Naive thymus-derived CD8-positive, alpha-beta T cell (primary cell): ENCODE measurements around the gene C12orf43. TPM values are rescaled to one million over a fixed set of nuclear protein-coding genes. Genes with fewer than 3 reads are reported as not detected.

Source experiments
- ATAC-seq, 2 donors: fragments of 150-1000 bp; cut with Tn5 transposase in 1 of 2; sonication (Bioruptor Pico), chemical (Tn5 transposase) in 1 of 2; 1 replicate in 1 of 2; 2 replicates in 1 of 2; pipeline ENCODE4 v1.10.0; 2021; ENCODE audit warnings: mild to moderate bottlenecking in 2 of 2, moderate library complexity in 2 of 2
- POLR2A ChIA-PET: fragments of 350-600 bp; sonication (Branson Sonifier 250); formaldehyde crosslinking; loops from one replicate; lab custom pipeline; 2021; ENCODE audit warnings: antibody characterized with exemption; lab: Charles Lee
- DNase-seq, 10 donors: peaks; one replicate each; pipeline versions ENCODE4 v3.0.0 to v3.0.0-alpha.2; 2020 to 2022
- H3K27ac Mint-ChIP-seq, 10 donors: one replicate each; pipeline ENCODE4 v1.8.0; 2020 to 2022; ENCODE audit warnings: mild to moderate bottlenecking in 10 of 10, mixed read lengths in 10 of 10, moderate library complexity in 4 of 10, inconsistent platforms in 1 of 10
- H3K27me3 Mint-ChIP-seq, 5 donors: one replicate each; pipeline ENCODE4 v1.8.0; 2021 to 2022; ENCODE audit warnings: mixed read lengths in 5 of 5
- H3K36me3 Mint-ChIP-seq, 3 donors: one replicate each; pipeline ENCODE4 v1.8.0; 2020 to 2022; ENCODE audit warnings: mixed read lengths in 3 of 3, mild to moderate bottlenecking in 2 of 3, inconsistent platforms in 1 of 3
- H3K4me1 Mint-ChIP-seq, 4 donors: one replicate each; pipeline ENCODE4 v1.8.0; 2021 to 2022; ENCODE audit warnings: mixed read lengths in 4 of 4
- H3K4me3 Mint-ChIP-seq, 10 donors: one replicate each; pipeline ENCODE4 v1.8.0; 2020 to 2022; ENCODE audit warnings: mild to moderate bottlenecking in 10 of 10, mixed read lengths in 10 of 10, moderate library complexity in 6 of 10, inconsistent platforms in 1 of 10
- H3K9me3 Mint-ChIP-seq, 9 donors: one replicate each; pipeline ENCODE4 v1.8.0; 2020 to 2022; ENCODE audit warnings: mixed read lengths in 9 of 9, mild to moderate bottlenecking in 3 of 9, inconsistent platforms in 1 of 9, moderate library complexity in 1 of 9
- polyA plus RNA-seq, 3 donors: library from polyadenylated mRNA; unstranded; fragments of 300-500 nt; fragmentation: Illumina TruSeq; gene quantifications; one replicate each; pipeline ENCODE4 v1.2.3, GENCODE V29; 2021
- total RNA-seq, 8 experiments: library from RNA in 2 of 8; stranded (reverse) in 2 of 8; gene quantifications; one replicate each; pipeline ENCODE4 v1.2.3 and lab custom pipeline; 2021 to 2026

C12orf43 gene
- total and polyA plus RNA-seq, 5 experiments from 2014 or later = 18.1 to 26.0 (median 23.4) TPM

DNA sequence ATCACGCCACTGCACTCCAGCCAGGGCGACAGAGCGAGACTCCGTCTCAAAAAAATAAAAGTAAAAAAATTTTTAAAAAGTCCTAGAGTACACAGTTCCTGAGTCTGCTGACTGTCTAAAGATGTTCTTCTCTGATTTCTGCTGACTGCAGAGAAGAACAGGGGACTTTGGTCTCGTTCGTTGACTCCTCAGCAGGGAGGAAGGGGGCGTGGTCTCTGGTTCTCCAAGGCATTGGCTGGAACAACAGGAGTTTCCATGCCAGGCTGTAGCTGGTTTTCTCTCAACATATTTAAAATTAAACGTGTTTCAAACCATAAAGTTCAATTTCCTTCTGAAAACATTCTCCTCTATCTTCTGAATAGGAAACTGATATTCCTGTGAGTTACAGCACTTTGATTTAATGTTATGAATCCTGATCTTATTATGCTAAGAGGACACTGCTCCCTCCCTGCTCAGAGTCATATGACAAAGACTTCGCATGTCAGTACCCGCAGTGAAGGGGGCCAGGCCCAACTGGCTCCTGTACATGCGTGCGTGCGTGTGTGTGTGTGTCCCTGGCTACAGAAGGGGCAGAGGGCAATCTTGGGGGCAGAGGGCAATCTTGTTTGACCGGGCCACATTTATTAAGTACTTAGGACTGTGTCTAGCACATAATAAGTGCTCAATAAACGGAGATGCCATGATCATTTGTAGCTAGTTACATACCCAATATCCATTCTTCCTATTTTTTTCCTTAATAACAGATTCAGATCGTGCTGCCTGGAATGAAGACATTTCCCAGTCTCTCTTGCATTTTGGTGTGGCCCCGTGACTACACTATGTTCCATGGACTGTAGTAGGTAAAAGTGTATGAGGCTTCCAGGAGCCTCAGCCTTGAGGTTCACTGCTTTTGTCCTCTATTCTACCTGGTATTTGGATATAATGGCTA, 54.4 kb downstream of the C12orf43 start:
- POLR2A ChIA-PET = no interaction called here
- H3K4me1 Mint-ChIP-seq = peaks cover 0 to 22% (median 18%) of the 10 kb centered on the region in 4 donors
- H3K9me3 Mint-ChIP-seq = no peaks in the 10 kb centered on the region
- DNase-seq (no peak), ATAC-seq (no peak)
- H3K27me3 Mint-ChIP-seq = no peaks in the 10 kb centered on the region
- H3K36me3 Mint-ChIP-seq = no peaks in the 10 kb centered on the region
- H3K27ac Mint-ChIP-seq = peak overlapping the region in 4 of 10 donors; percentile 2 to 80 (median 12)
- H3K4me3 Mint-ChIP-seq = no peak overlapping the region

DNA sequence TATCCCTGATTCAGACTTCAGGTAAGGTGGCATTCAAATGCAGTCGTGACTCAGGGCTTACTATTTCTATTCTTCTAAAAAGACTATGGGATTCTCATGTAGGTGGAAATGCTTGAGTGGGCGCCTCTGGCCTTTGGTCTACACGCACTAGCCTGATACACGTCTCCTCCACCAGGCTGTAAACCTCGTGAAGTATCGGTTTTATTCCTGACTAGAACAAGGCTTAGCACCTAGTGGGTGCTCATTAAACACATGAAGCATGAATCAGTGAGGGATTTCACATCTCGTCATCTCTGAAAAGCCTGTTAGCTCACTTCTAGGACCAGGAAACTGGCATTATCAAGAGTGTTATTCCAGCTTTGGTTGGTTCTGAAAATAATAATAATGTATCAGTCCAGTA, 55.6 kb downstream of the C12orf43 start:
- H3K27ac Mint-ChIP-seq = peak overlapping the region in 7 of 10 donors; percentile 22 to 92 (median 67)
- no peaks in the 10 kb centered on the region for H3K9me3 Mint-ChIP-seq
- H3K4me1 Mint-ChIP-seq = peaks cover 0 to 22% (median 18%) of the 10 kb centered on the region in 4 donors
- no peaks in the 10 kb centered on the region for H3K27me3 Mint-ChIP-seq
- H3K4me3 Mint-ChIP-seq = no peak overlapping the region
- no peaks in the 10 kb centered on the region for H3K36me3 Mint-ChIP-seq
- DNase-seq = no peak
- POLR2A ChIA-PET = interaction anchor here (0.6 kb wide), 1 partner anchor 287 kb away, joined by 3 read pairs; no protein-coding TSS in a partner anchor
- ATAC-seq = no peak

DNA sequence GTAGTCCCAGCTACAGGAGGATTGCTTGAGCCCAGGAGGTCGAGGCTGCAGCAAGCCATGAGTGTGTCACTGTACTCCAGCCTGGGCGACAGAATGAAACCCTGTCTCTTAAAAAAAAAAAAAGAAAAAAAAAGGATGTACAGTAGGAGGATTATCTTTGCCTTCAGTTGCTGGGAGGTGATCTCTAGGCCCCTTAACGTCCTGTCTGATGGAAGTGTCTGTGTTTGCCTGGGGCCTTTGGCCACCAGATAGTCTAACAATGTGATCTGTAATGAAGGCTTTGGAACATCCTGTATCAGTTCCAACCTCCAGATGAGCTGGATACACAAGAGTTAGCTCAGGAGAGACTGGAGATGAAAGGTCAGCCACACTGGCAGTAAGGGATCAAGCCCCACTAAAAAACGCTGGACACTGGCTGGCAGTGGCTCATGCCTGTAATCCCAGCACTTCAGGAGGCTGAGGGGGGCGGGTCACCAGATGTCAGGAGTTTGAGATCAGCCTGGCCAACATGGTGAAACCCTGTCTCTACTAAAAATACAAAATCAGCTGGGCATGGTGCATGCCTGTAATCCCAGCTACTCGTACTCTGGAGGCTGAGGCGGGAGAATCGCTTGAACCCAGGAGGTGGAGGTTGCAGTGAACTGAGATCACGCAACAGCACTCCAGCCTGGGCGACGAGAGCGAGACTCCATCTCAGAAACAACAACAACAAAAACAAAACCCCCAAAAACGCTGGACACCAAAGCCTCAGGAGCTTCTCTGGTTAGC, 57.0 kb downstream of the C12orf43 start:
- no peaks in the 10 kb centered on the region for H3K9me3 Mint-ChIP-seq
- DNase-seq (peak in 1 of 10 donors; percentile 2), ATAC-seq (peak; percentile 9)
- H3K27ac Mint-ChIP-seq = peak overlapping the region; percentile 72 to 93 (median 91)
- POLR2A ChIA-PET = interaction anchor here (0.5 to 0.6 kb wide), 2 partner anchors 9 to 881 kb away, joined by 3 to 4 read pairs; no protein-coding TSS in a partner anchor
- H3K4me3 Mint-ChIP-seq = peak overlapping the region in 9 of 10 donors; percentile 35 to 70 (median 56)
- no peaks in the 10 kb centered on the region for H3K27me3 Mint-ChIP-seq
- no peaks in the 10 kb centered on the region for H3K36me3 Mint-ChIP-seq
- H3K4me1 Mint-ChIP-seq = peaks cover 0 to 22% (median 18%) of the 10 kb centered on the region in 4 donors

DNA sequence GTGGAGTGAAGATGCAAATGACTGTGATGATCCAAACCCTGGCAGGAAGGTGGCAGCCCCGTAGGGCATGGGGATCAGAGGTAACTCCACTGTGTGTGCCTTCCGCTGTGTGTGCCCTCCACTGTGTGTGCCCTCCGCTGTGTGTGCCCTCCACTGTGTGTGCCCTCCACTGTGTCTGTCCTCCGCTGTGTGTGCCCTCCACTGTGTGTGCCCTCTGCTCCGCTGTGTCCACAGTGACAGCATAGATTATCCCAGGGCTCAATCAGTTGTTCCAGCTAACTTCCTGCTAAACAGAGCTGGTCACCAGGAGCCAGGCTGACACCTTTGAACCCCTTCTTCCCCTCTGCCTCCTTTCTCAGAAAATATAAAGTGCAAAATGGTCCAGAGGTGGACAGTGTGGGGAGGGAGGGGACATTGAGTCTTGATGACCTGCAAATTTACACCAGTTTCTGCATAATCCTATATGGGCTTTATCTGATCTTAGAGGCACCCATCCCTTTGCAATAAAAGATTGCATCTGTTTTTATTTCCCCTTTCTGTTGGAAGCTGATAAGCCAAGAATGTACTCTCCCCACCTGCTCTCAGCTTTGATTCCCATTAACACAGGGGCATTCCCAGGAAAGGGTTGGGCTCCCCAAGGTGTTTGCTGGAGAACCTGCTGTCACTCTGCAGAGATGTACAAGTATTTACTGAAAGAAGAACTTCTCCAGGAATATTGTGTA, 59.5 kb downstream of the C12orf43 start:
- Mint-ChIP-seq H3K4me3 (no peak overlapping the region), H3K4me1 (peaks cover 0 to 22% (median 18%) of the 10 kb centered on the region in 4 donors), H3K27me3 (no peaks in the 10 kb centered on the region), H3K9me3 (no peaks in the 10 kb centered on the region), H3K27ac (peak overlapping the region in 4 of 10 donors; percentile 47 to 85 (median 69)), H3K36me3 (no peaks in the 10 kb centered on the region)
- no peak for DNase-seq
- POLR2A ChIA-PET = no interaction called here
- ATAC-seq = no peak

DNA sequence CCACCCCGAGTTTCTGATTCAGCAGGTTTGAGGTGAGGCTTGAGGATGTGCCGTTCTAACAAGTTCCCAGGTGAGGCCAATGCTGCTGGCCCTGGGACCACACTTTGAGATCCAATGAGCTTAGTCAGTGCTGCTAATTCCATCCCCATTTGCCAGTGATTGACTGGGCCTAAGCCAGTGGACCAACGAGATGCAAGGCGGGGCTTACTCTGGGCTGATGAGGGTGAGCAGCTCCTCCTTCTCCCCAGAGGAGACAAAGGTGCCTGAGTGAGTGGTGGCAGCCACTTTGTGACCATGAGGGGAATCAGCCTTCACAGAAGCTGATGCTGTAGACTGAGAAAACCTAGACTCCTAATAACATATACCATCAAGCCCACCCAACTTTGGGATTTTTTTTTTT, 61.1 kb downstream of the C12orf43 start:
- ATAC-seq (no peak), DNase-seq (no peak)
- H3K4me3 Mint-ChIP-seq = no peak overlapping the region
- POLR2A ChIA-PET = no interaction called here
- peak overlapping the region in 2 of 10 donors; percentile 28 to 72 for H3K27ac Mint-ChIP-seq
- peaks cover 0 to 14% (median 13%) of the 10 kb centered on the region in 4 donors for H3K4me1 Mint-ChIP-seq
- H3K27me3 Mint-ChIP-seq = no peaks in the 10 kb centered on the region
- no peaks in the 10 kb centered on the region for H3K9me3 Mint-ChIP-seq
- H3K36me3 Mint-ChIP-seq = no peaks in the 10 kb centered on the region

DNA sequence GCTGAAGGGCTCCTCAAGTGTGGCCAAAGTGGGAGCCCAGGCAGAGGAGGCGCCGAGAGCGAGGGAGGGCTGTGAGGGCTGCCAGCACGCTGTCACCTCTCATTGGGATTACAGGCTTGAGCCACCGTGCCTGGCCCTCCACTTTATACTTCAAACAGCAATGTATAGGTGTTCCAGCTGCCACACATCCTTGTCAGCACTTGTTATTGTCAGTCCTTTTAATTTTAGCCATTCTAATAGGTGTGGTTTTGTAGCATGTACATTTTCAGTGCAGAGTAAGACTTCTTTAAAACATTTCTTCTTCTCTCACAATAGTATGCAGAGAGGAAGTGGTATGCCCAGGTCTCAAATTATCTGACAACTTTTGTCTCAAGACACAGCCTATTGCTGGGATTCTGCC, 65.5 kb downstream of the C12orf43 start:
- Mint-ChIP-seq H3K9me3 (no peaks in the 10 kb centered on the region), H3K36me3 (no peaks in the 10 kb centered on the region), H3K27me3 (no peaks in the 10 kb centered on the region), H3K4me1 (no peaks in the 10 kb centered on the region), H3K4me3 (no peak overlapping the region), H3K27ac (no peak overlapping the region)
- POLR2A ChIA-PET = no interaction called here
- no peak for DNase-seq
- no peak for ATAC-seq

Other genes starting within 250 kb of the C12orf43 start
- 10 to 100 TPM; 54.0 to 56.2 TPM for gene SPPL3, start 112.1 kb downstream of the C12orf43 start, total RNA-seq
- gene SPPL3, start 112.1 kb downstream of the C12orf43 start, polyA plus RNA-seq = 10 to 100 TPM; 23.3 to 37.3 (median 23.9) TPM
- gene HNF1A, start 37.9 kb downstream of the C12orf43 start, total RNA-seq = not detected
- not detected for gene HNF1A, start 37.9 kb downstream of the C12orf43 start, polyA plus RNA-seq
- 1 to 10 TPM; 1.6 to 1.9 TPM for gene OASL, start 22.8 kb upstream of the C12orf43 start, total RNA-seq
- 10 to 100 TPM in 1 of 3 donors, 1 to 10 TPM in 2; 1.9 to 11.2 (median 3.0) TPM for gene OASL, start 22.8 kb upstream of the C12orf43 start, polyA plus RNA-seq
- 1 to 10 TPM; 4.3 to 4.5 TPM for gene P2RX7, start 116.4 kb upstream of the C12orf43 start, total RNA-seq
- gene P2RX7, start 116.4 kb upstream of the C12orf43 start, polyA plus RNA-seq = 1 to 10 TPM; 3.2 to 6.9 (median 6.6) TPM
- gene P2RX4, start 193.6 kb upstream of the C12orf43 start, total RNA-seq = 10 to 100 TPM; 29.8 to 36.0 TPM
- gene P2RX4, start 193.6 kb upstream of the C12orf43 start, polyA plus RNA-seq = 10 to 100 TPM; 27.8 to 33.8 (median 29.3) TPM